ENCODE results near the gene MOB3A.
"Not testable (repeated sequence)": the region's sequence is repeated elsewhere in the genome, so short reads cannot be mapped to it uniquely, and the experiment has no call there.

DNA sequence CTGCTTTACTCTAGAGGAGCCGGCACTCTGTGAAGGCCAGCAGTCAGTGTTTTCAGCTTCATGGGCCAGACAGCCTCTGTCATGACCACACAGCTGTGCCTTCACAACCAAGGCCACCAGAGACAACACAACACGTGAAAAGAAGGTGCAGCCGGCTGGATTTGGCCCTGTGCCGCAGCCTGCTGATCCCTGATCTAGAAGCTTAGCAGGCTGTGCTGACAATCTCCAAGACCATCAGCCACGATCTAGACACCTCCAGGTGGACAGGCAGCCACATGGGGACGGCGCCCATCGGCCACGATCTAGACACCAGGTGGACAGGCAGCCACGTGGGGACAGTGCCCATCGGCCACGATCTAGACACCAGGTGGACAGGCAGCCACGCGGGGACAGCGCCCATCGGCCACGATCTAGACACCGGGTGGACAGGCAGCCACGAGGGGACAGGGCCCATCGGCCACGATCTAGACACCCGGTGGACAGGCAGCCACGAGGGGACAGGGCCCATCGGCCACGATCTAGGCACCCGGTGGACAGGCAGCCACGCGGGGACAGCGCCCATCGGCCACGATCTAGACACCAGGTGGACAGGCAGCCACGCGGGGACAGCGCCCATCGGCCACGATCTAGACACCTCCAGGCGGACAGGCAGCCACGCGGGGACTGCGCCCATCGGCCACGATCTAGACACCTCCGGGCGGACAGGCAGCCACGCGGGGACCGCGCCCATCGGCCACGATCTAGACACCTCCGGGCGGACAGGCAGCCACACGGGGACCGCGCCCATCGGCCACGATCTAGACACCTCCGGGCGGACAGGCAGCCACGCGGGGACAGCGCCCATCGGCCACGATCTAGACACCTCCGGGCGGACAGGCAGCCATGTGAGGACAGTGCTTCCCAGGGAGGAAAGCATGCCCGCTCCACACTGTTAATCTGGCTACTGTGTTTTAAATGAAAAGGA is 35.2 kb upstream of the MOB3A start:
- TF ChIP-seq CTCF (IDR thresholded peaks at IDR 0.05; ENCODE audit: low read length); EZH2 (optimal IDR thresholded peaks at IDR 0.05; ENCODE audit: low read depth, low read length); EZH2phosphoT487 (IDR thresholded peaks at IDR 0.05; ENCODE audit: low read length): not testable (repeated sequence)
